Activated naive CD4-positive, alpha-beta T cell treated with anti-CD3 and anti-CD28 coated beads for 36 hours (primary cell): ENCODE measurements around the gene ABHD11. TPM values are rescaled to one million over a fixed set of nuclear protein-coding genes. Genes with fewer than 3 reads are reported as not detected.
A peak's percentile ranks its signal among the peaks of the same experiment; 100 is the strongest.

Experiments used
- CTCF ChIA-PET: fragments of 350-600 bp; sonication (Branson Sonifier 250); formaldehyde crosslinking; loops from one replicate; lab custom pipeline; 2021; ENCODE audit warnings: antibody characterized with exemption; lab: Charles Lee
- DNase-seq: peaks from one replicate; pipeline ENCODE4 v3.0.0-alpha.2; 2020
- H3K27ac Mint-ChIP-seq: one replicate; pipeline ENCODE4 v1.8.0; 2021; ENCODE audit warnings: mild to moderate bottlenecking, mixed read lengths
- H3K27me3 Mint-ChIP-seq: one replicate; pipeline ENCODE4 v1.8.0; 2021; ENCODE audit warnings: low read depth, mixed read lengths
- H3K36me3 Mint-ChIP-seq: one replicate; pipeline ENCODE4 v1.8.0; 2021; ENCODE audit warnings: low read depth, mixed read lengths
- H3K4me1 Mint-ChIP-seq: one replicate; pipeline ENCODE4 v1.8.0; 2021; ENCODE audit warnings: low read depth, mixed read lengths
- H3K4me3 Mint-ChIP-seq: one replicate; pipeline ENCODE4 v1.8.0; 2021; ENCODE audit warnings: mild to moderate bottlenecking, moderate library complexity, mixed read lengths
- H3K9me3 Mint-ChIP-seq: one replicate; pipeline ENCODE4 v1.8.0; 2021; ENCODE audit warnings: mixed read lengths
- intact Hi-C: fragments of 100-400 bp; cut with micrococcal nuclease; formaldehyde crosslinking; loops from one replicate; pipeline ENCODE4 v1.15.1; 2023
- total RNA-seq, 2 experiments: library from RNA; stranded (reverse); gene quantifications; one replicate each; pipeline ENCODE4 v1.2.3, GENCODE V29; 2021

The ABHD11 gene
- total RNA-seq, 2 experiments from 2014 or later: 9.4 to 11.3 TPM

- H3K4me1 Mint-ChIP-seq: peaks cover 11% of the 10 kb centered on the region
- no peak overlapping the region for H3K27ac Mint-ChIP-seq
- peaks cover 5% of the 10 kb centered on the region for H3K36me3 Mint-ChIP-seq
- no peaks in the 10 kb centered on the region for H3K9me3 Mint-ChIP-seq
- intact Hi-C loops: no loop called here
- DNase-seq: no peak
- CTCF ChIA-PET: interaction anchor here (0.6 to 1.7 kb wide), 3 partner anchors 15 to 116 kb away, joined by 3 to 5 read pairs (median 3); no protein-coding TSS in a partner anchor
- peak overlapping the region; percentile 18 for H3K4me3 Mint-ChIP-seq
- H3K27me3 Mint-ChIP-seq: no peaks in the 10 kb centered on the region
Observed at GRCh38 chr7:73740212-73740611, 1.6 kb upstream of the ABHD11 start.

- intact Hi-C loops: loop anchor here (2.0 to 5.0 kb wide), 3 partner anchors 103 to 345 kb away; partner anchors contain the start of genes ELN and METTL27
- H3K9me3 Mint-ChIP-seq: no peaks in the 10 kb centered on the region
- H3K4me3 Mint-ChIP-seq: peak overlapping the region; percentile 97
- peaks cover 5% of the 10 kb centered on the region for H3K36me3 Mint-ChIP-seq
- H3K4me1 Mint-ChIP-seq: peaks cover 14% of the 10 kb centered on the region
- CTCF ChIA-PET: interaction anchor here (0.6 to 1.7 kb wide), 5 partner anchors 14 to 160 kb away, joined by 3 to 6 read pairs (median 5); partner anchors contain the start of gene TBL2
- peak overlapping the region; percentile 81 for H3K27ac Mint-ChIP-seq
- H3K27me3 Mint-ChIP-seq: no peaks in the 10 kb centered on the region
- no peak for DNase-seq
Observed at GRCh38 chr7:73739387-73739767, 775 bp upstream of the ABHD11 start.

GRCh38 chr7:73738220-73738611 is 386 bp downstream of the ABHD11 start:
- H3K9me3 Mint-ChIP-seq: no peaks in the 10 kb centered on the region
- peaks cover 5% of the 10 kb centered on the region for H3K36me3 Mint-ChIP-seq
- H3K4me3 Mint-ChIP-seq: peak overlapping the region; percentile 97
- H3K27me3 Mint-ChIP-seq: no peaks in the 10 kb centered on the region
- CTCF ChIA-PET: interaction anchor here (0.6 to 1.7 kb wide), 6 partner anchors 9 to 248 kb away, joined by 3 to 6 read pairs (median 4); no protein-coding TSS in a partner anchor
- intact Hi-C loops: loop anchor here (1.0 to 5.0 kb wide), 11 partner anchors 19 to 347 kb away; partner anchors contain the start of genes BAZ1B, BCL7B, BUD23 and DNAJC30
- DNase-seq: peak; percentile 72
- peak overlapping the region; percentile 90 for H3K27ac Mint-ChIP-seq
- H3K4me1 Mint-ChIP-seq: peaks cover 14% of the 10 kb centered on the region

GRCh38 chr7:73737491-73738219 is 947 bp downstream of the ABHD11 start:
- H3K36me3 Mint-ChIP-seq: peaks cover 5% of the 10 kb centered on the region
- H3K4me1 Mint-ChIP-seq: peaks cover 14% of the 10 kb centered on the region
- H3K4me3 Mint-ChIP-seq: peak overlapping the region; percentile 97
- DNase-seq: no peak
- H3K27me3 Mint-ChIP-seq: no peaks in the 10 kb centered on the region
- H3K9me3 Mint-ChIP-seq: no peaks in the 10 kb centered on the region
- CTCF ChIA-PET: interaction anchor here (0.6 to 1.7 kb wide), 8 partner anchors 8 to 247 kb away, joined by 3 to 6 read pairs (median 4); no protein-coding TSS in a partner anchor
- intact Hi-C loops: loop anchor here (1.0 to 5.0 kb wide), 11 partner anchors 18 to 347 kb away; partner anchors contain the start of genes BAZ1B, BCL7B, BUD23 and DNAJC30
- H3K27ac Mint-ChIP-seq: peak overlapping the region; percentile 68

GRCh38 chr7:73736885-73737284 is 1.7 kb downstream of the ABHD11 start:
- no peak overlapping the region for H3K27ac Mint-ChIP-seq
- CTCF ChIA-PET: interaction anchor here (1.1 to 1.6 kb wide), 2 partner anchors 128 to 130 kb away, joined by 3 to 6 read pairs; no protein-coding TSS in a partner anchor
- H3K36me3 Mint-ChIP-seq: peaks cover 5% of the 10 kb centered on the region
- H3K4me3 Mint-ChIP-seq: no peak overlapping the region
- H3K4me1 Mint-ChIP-seq: peaks cover 14% of the 10 kb centered on the region
- H3K27me3 Mint-ChIP-seq: no peaks in the 10 kb centered on the region
- no peak for DNase-seq
- H3K9me3 Mint-ChIP-seq: no peaks in the 10 kb centered on the region
- intact Hi-C loops: loop anchor here (5.0 kb wide), 1 partner anchor 290 kb away; the partner anchor contains the start of gene ELN

- CTCF ChIA-PET: interaction anchor here (0.6 to 4.9 kb wide), 9 partner anchors 10 to 208 kb away, joined by 3 to 36 read pairs (median 3); no protein-coding TSS in a partner anchor
- H3K27ac Mint-ChIP-seq: no peak overlapping the region
- no peak overlapping the region for H3K4me3 Mint-ChIP-seq
- peaks cover 14% of the 10 kb centered on the region for H3K4me1 Mint-ChIP-seq
- intact Hi-C loops: loop anchor here (5.0 kb wide), 1 partner anchor 292 kb away; the partner anchor contains the start of gene ELN
- H3K27me3 Mint-ChIP-seq: no peaks in the 10 kb centered on the region
- H3K9me3 Mint-ChIP-seq: no peaks in the 10 kb centered on the region
- peaks cover 5% of the 10 kb centered on the region for H3K36me3 Mint-ChIP-seq
- no peak for DNase-seq
Observed at GRCh38 chr7:73735528-73735905, 3.1 kb downstream of the ABHD11 start.

- Mint-ChIP-seq H3K9me3 (no peaks in the 10 kb centered on the region), H3K4me3 (no peak overlapping the region), H3K36me3 (peaks cover 5% of the 10 kb centered on the region), H3K27me3 (no peaks in the 10 kb centered on the region), H3K4me1 (peaks cover 14% of the 10 kb centered on the region), H3K27ac (peak overlapping the region; percentile 42)
- CTCF ChIA-PET: interaction anchor here (0.7 to 4.9 kb wide), 18 partner anchors 9 to 148 kb away, joined by 3 to 36 read pairs (median 3); no protein-coding TSS in a partner anchor
- DNase-seq: peak; percentile 89
- intact Hi-C loops: loop anchor here (1.0 to 5.0 kb wide), 4 partner anchors 120 to 411 kb away; partner anchors contain the start of gene ELN
Observed at GRCh38 chr7:73734619-73735527, 3.7 kb downstream of the ABHD11 start.

- H3K4me1 Mint-ChIP-seq: peaks cover 6% of the 10 kb centered on the region
- H3K4me3 Mint-ChIP-seq: no peak overlapping the region
- no peaks in the 10 kb centered on the region for H3K9me3 Mint-ChIP-seq
- H3K36me3 Mint-ChIP-seq: peaks cover 3% of the 10 kb centered on the region
- CTCF ChIA-PET: interaction anchor here (0.7 to 4.9 kb wide), 4 partner anchors 10 to 125 kb away, joined by 3 to 36 read pairs (median 5); no protein-coding TSS in a partner anchor
- DNase-seq: no peak
- no peak overlapping the region for H3K27ac Mint-ChIP-seq
- peaks cover 6% of the 10 kb centered on the region for H3K27me3 Mint-ChIP-seq
- intact Hi-C loops: no loop called here
Observed at GRCh38 chr7:73732397-73732796, 6.2 kb downstream of the ABHD11 start.

GRCh38 chr7:73730485-73730884 is 8.1 kb downstream of the ABHD11 start:
- no peak overlapping the region for H3K4me3 Mint-ChIP-seq
- no peak overlapping the region for H3K27ac Mint-ChIP-seq
- CTCF ChIA-PET: interaction anchor here (0.7 kb wide), 2 partner anchors 120 to 304 kb away, joined by 3 to 4 read pairs; no protein-coding TSS in a partner anchor
- no peaks in the 10 kb centered on the region for H3K36me3 Mint-ChIP-seq
- peaks cover 3% of the 10 kb centered on the region for H3K4me1 Mint-ChIP-seq
- peaks cover 6% of the 10 kb centered on the region for H3K27me3 Mint-ChIP-seq
- intact Hi-C loops: no loop called here
- no peaks in the 10 kb centered on the region for H3K9me3 Mint-ChIP-seq
- DNase-seq: no peak

GRCh38 chr7:73728551-73728950 is 10.1 kb downstream of the ABHD11 start:
- Mint-ChIP-seq H3K27me3 (peaks cover 8% of the 10 kb centered on the region), H3K27ac (no peak overlapping the region), H3K36me3 (no peaks in the 10 kb centered on the region), H3K4me1 (no peaks in the 10 kb centered on the region), H3K4me3 (no peak overlapping the region), H3K9me3 (no peaks in the 10 kb centered on the region)
- CTCF ChIA-PET: interaction anchor here (1.0 to 2.4 kb wide), 3 partner anchors 60 to 122 kb away, joined by 3 to 20 read pairs (median 5); no protein-coding TSS in a partner anchor
- no peak for DNase-seq
- intact Hi-C loops: no loop called here

GRCh38 chr7:73727952-73728351 is 10.7 kb downstream of the ABHD11 start:
- Mint-ChIP-seq H3K27ac (no peak overlapping the region), H3K27me3 (peaks cover 8% of the 10 kb centered on the region), H3K36me3 (no peaks in the 10 kb centered on the region), H3K9me3 (no peaks in the 10 kb centered on the region), H3K4me3 (no peak overlapping the region), H3K4me1 (no peaks in the 10 kb centered on the region)
- DNase-seq: no peak
- CTCF ChIA-PET: interaction anchor here (0.5 to 2.4 kb wide), 3 partner anchors 60 to 127 kb away, joined by 3 to 20 read pairs (median 5); no protein-coding TSS in a partner anchor
- intact Hi-C loops: no loop called here
